ENCODE measurements around the gene PAXIP1.
"Not testable (repeated sequence)": the region's sequence is repeated elsewhere in the genome, so short reads cannot be mapped to it uniquely, and the experiment has no call there.

The PAXIP1 gene

DNA sequence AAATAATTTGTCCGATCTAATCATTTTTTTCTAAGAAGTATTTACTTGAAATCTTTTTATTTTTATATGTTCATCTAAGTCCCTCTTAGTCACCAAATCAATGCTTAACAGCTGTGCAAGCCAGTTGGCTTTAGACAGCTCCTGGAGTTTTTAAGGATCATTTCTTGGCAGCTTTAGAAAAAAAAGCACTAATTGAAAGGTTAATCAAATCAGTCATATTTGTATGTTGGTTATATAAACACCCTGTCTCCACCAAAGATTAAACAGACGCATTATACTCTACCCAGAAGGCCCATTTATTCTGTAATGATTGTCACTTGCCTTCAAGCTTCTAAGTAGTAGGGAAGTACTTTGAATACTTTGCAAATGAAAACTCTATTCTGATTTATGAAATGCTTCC lies 60.2 kb downstream of the PAXIP1 start:
- DNase-seq = no peak

DNA sequence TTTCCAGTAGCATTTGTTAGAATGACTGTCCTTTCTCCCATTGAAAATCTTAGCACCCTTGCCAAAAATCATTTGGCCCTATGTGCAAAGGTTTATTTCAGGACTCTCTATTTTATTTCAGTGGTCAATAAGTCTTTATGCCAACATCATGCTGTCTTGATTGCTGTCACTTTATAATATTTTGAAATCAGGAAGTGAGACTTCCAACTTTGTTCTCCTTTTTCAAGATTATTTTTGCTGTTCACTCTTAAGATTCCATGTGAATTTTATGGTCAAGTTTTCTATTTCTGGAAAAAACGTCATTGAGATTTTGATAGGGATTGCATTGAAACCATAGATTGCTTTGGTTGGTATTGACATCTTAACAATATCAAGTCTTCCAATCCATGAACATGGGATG lies 65.1 kb downstream of the PAXIP1 start:
- no peak for DNase-seq

DNA sequence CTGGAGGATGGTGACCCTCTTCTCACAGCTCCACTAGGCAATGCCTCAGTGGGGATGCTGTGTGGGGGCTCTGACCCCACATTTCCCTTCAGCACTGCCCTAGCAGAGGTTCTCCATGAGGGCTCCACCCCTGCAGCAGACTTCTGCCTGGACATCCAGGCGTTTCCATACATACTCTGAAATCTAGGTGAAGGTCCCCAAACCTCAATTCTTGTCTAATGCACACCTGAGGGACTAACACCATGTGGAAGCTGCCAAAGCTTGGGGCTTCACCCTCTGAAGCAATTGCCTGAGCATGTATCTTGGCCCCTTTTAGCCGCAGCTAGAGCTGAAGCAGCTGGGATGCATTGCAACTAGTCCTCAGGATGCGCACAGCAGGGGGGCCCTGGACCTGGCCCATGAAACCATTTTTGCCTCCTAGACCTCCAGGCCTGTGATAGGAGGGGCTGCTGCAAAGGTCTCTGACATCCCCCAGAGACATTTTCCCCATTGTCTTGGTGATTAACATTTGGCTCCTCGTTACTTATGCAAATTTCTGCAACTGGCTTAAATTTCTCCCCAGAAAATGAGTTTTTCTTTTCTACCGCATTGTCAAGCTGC lies 68.5 kb downstream of the PAXIP1 start:
- DNase-seq = not testable (repeated sequence)

DNA sequence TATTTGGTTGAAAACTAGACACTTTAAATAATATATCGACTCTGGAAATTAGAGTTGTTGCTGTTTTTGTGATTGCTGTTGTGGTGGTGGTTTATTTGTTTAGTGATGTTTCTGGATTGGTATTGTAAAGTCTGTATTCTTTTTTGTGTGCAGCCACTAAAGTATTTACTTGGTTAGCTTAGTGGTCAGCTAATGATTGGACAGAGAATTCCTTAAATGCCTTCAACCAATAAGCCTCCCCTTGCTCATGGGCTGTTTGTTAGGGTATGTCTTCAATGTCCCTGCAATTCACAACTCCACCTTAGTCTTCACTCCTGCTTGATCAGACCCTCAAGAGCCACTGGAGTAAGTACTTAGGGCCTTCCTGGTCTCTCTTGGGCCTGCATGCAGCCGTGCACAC lies 71.0 kb downstream of the PAXIP1 start:
- DNase-seq = no peak

DNA sequence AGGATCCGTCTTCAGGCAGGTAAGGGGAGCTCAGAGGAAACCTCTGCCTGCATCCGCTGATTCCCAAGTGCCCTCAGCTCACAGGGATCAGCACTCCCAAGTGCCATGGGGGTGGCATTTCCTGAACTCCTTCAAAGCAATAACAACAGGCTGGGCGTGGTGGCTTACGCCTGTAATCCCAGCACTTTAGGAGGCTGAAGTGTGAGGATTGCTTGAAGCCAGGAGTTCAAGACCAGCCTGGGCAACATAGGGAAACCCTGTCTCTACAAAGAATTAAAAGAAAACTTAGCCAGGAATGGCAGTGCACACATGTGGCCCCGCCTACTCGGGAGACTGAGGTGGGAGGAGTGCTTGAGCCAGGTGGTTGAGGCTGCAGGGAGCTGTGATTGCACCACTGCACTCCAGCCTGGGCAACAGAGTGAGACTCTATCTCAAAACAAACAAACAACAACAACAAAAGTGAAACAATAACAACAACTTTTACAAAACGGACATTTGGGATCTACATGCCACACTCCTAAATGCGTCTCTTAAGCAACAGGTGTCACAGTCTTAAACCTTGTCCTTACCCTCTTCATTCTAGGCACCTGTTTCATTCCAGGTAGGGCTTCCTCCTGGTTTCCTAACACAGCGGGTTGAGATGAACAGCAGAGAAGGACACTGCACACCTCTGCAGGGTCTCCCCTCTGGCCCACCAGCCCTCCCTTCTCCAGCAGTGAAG lies 73.8 kb downstream of the PAXIP1 start:
- peak; percentile 33 for DNase-seq

DNA sequence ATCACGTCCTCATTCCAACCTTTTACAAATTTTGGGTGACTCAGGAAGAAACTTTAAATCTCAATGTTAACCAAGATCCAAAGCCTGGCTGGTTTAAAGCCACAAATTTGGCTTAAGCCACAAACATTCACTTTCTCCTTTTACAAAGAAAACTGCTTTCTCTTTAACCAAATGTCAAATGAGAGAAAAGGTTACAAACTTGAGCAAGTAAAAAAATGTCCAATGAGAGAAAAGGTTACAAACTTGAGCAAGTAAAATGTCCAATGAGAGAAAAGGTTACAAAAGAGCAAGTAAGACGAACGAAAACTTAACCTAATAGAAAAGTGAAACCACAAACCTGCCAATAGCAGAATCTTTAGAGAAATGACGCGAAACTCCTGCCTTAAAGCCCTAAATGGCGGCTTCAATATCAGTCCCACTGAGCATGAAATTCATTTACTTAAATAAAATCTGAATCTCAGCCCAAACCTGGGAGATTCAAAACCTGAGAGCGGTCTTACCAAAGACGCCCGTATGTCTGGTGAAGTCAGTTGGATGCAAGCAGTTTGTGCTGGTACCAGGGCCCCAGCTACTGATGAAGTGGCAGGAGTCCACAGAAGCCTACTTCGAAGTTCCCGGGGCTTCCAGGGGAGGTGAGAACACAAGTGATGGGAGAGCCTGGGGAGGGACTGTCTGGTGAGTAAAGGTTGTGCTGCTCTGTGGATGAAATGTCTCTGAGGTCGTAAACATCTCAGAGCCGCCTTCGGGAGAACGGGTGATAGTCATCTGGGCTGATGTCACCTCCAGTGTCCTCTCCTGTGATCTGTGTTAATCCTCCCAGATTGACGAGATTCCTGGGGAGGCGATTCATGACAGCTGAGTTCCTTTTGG lies 74.6 kb downstream of the PAXIP1 start:
- peak; percentile 87 for DNase-seq

DNA sequence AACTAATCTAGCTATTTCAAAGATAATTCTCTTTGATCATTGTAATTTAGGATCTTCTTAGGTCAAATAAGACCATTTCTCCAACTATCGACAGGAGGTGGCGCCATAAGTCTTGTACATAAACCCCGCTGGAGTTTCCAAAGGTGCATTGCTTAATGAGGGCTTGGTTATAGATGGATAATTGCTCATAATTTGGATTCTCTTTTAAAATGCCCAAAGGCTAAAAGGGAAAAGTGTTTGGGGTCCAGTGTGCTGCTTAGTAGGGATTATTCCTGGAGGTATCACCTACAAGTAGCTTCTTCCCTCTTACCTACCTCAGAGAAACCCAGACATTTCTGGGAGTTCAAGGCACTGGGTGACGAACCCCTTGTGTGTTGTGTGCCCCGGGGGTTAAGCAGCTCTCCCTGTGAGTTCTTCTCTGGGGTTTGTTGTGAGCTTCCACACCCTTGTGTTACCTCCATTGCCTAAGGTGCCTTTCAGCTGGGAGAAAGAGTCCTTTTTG lies 75.2 kb downstream of the PAXIP1 start:
- DNase-seq = peak; percentile 64

DNA sequence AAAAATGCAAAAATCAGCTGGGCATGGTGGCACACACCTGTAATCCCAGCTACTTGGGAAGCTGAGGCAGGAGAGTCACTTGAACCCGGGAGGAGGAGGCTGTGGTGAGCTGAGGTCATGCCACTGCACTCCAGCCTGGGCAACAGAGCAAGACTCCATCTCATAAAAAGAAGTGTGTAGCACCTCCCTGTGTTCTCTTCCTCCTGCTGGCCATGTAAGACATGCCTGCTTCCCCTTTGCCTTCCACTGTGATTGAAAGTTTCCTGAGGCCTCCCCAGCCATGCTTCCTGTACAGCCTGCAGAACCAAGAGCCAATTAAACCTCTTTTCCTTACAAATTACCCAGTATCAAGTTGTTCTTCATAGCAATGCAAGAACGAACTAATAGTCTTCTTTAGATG lies 80.5 kb downstream of the PAXIP1 start:
- not testable (repeated sequence) for DNase-seq

DNA sequence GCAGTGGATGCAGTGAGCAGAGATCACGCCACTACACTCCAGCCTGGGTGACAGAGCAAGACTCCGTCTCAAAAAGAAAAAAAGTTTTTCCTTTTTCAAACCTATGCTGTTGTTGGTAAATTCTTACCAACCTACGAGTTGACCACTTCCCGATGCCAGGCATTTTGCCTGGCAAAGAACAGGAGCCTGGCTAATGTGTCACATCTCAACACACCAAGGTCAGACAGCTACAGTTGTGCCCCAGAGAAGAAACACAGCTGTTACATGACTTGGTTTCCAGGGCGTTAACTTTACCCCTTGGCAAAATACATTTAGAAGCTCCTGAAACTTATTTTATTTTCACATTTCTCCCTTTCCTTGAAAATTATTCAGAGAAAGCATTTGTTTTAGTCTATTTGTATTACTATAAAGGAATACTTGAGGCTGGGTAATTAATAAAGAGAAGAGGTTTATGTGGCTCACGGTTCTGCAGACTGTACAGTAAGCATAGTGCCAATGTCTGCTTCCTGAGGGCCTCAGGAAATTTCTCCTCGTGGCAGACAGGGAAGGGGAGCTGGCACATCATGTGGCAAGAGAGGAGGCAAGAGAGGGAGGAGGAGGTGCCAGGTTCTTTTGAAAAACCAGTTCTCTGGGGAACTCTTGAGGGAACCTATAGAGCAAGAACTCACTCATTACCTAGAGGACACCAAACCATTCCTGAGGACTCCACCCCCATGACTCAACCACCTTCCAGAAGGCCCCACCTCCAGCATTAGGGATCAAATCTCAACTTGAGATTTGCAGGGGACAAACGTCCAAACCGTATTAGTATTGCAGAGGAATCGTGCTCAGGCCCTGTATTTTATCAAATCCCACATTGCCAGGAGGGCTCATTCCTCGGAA lies 83.3 kb downstream of the PAXIP1 start:
- no peak for DNase-seq

DNA sequence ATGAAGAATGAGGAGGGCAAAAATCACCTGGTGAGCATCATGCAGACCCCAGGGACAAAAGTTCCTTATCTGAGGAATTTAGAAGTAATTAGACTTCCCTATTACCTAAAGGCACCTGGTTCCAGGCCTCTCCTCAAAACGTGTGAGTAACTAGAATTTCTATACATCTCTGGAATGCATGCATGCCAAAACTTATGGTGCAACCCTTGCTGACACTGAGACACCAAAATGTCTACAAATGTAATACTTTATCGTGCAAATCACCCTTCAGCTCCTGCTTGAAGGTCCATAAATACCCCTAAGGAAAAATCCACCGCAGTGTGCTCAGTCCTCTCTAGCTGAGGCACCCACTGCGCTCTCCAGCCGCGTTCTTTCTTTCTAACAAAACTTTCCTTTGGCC lies 84.2 kb downstream of the PAXIP1 start:
- DNase-seq = no peak

DNA sequence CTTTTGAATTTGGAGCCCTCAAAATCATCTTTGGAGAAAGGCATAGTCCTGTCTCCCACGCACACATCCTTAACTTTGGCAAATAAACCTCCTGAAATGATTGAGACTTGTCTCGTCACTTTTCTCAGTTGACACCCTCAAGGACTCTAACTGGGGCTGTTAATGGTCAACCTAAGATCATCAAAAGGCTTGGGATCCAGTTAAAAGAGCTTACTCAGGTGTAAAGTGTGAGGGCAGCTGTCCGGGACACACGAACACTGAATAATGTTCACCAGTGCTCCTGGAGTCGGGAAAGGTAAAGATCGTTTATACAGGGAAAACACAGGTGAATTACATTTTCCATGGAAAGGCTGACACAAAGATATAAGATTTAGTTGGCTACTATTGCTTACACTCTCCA lies 84.7 kb downstream of the PAXIP1 start:
- no peak for DNase-seq

DNA sequence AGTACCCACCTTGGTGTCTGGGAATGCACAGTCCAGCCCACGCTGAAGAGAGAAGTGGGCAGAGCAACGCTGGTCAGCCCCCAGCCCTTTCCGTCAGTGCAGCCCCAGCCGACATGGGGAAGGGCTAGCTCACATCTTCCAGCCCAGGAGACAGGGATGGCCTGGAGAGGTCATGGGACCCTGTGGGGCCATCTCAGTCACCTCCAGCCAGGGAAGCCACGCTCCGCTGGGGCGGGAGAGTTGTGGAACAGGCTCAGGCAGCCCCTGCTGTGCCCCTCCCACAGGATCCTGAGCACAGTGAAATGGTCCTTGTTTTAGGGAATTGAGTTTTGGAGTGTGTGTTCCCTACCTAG lies 85.1 kb downstream of the PAXIP1 start:
- DNase-seq = no peak

DNA sequence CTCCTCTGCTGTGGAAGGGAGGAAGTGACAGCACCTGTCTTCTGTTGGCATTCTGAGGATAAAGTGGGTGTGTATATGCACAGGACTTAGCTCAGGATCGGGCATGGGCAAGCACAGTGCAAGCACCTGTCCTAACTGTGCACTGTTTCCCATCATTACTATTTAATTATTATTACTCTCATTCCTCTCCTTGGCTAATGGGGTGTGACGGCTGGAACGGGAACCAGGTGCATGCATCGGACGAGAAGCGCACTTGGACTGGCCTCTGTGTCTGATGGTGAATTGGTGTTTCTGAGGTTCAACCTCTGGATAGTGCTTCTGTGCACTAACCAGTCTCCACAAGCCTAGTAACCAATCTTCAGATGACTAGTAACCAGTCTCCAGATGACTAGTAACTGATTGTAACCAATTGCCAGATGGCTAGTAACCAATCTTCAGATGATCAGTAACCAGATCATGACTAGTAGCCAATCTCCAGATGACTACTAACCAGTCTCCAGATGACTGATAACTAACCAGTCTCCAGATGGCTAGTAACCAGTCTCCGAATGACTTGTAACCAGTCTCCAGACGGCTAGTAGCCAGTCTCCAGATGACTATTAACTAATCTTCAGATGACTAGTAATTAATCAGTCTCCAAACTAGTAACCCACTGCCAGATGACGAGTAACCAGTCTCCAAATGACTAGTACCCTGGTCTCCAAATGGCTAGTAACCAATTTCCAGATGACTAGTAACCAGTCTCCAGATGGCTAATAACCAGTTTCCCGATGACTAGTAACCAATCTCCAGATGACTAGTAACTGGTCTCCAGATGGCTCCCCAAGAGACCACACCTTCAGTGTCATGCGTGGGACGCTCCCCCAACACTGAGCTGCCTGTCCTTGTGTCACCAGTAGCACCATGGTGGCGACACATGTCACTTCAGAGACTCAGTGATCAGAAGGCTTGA lies 85.8 kb downstream of the PAXIP1 start:
- DNase-seq = no peak

DNA sequence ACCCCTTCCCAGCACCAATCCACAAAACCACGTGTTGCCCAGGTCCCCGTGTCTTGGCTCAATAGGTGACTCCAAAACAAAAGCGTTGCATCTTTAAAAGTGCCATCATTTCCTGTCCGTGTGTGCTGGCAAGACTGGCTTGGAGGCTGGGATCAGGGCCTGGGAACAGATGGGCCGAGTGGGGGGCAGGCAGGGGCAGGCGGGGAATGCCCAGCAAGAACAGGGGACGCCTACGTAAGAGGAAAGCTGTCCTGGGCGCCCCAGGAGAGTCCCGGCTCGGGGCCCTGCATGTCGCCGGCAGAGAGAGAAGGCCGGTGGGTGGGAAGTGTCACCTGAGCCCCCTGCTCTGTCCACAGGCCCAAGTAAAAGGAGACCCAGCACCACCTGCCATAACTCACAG lies 86.5 kb downstream of the PAXIP1 start:
- no peak for DNase-seq

DNA sequence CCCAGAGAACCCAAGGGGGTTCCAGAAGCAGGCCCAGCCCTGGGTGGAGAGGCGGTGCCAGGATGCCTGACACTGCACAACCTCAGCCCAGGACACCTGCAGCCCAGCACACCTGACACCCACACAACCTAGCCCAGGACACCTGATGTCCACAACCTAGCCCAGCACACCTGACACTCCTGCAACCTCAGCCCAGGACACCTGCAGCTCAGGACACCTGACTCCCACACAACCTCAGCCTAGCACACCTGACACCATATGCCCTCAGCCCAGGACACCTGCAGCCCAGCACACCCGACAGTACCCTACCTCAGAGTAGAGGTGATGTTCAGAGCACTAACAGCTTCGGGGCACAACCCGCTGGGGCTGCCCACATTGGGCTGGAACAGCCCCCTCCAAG lies 87.3 kb downstream of the PAXIP1 start:
- DNase-seq = no peak

DNA sequence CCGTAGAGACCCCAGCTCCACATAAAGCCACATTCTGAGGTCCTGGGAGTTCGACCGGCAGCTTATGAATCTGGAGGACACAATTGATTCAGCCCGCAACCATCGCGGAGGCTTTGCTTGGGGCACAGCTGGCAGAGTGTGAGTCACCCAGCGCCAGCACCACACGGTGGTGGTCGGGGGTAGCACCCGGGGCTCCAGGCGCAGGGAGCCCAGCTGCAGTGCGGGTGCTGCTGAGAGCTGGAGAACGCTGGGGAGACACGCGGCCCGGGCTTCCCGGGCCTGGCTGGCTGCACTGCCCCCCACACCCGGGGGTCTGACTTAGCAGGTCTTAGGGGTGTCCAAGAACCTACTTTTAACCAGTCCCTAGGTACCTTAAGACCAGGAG lies 87.9 kb downstream of the PAXIP1 start:
- DNase-seq = no peak

DNA sequence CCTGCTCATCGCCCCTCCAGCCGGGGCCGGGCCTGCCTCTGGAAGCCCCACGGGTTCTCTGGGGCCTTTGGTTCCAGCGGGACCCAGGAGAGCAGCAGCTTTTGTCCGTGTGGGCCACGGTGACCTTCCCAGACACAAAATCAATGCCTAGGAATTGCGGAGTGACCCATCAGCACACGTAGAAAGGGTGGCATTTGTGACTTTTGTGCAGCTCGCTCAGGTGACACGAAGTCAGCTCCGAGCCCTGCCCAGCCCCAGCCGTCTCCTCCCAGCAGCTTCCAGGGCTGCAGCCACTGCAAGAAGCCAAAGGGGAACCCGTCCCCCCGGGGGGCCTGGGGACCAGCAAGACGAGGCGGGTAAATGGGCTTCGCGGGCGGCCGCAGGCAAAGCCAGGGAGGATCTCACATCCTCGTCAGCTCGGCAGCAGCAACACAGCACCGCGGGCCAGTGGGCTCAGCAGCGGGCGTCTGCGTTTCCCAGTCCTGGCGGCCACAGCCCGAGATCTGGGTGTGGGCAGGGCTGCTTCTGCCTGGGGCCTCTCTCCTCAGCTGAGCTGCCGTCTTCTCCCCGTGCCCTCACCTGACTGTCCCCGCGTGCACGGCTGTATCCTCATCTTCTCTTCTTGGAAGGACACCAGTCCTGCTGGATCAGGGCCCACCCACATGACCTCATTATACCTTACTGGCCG lies 88.5 kb downstream of the PAXIP1 start:
- no peak for DNase-seq

DNA sequence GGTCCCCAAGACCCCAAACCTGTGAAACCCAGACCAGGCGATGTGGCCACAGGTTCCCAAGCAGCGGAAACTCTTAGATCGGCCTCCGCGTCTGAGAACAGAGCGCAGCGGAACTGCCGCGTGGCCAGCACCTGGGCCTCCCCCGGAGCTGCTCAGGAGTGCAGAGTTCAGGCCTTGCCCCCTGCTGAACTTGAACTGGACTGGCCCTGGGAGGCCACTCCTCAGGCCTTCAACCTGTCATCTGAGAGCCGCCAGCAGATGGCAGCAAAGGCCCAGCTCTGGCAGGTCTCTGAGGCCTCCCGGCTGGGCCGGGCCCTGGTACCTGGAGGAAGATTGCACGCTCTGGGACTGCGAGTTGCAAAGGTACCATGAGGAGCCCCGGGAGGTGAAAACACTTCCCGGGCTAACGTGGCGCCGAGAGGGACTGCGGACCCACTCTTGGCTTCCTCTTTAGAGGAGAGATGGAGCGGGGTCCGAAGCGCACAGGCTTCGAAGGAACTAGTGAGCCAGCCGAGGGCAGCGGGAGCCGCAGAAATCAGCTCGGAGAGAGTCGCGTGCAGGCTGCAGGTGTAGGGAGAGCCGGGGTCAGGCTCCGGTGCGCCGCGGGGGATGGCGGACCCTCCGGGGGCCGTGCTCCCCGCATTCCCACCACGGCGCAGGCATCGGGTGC lies 89.2 kb downstream of the PAXIP1 start:
- peak; percentile 10 for DNase-seq

DNA sequence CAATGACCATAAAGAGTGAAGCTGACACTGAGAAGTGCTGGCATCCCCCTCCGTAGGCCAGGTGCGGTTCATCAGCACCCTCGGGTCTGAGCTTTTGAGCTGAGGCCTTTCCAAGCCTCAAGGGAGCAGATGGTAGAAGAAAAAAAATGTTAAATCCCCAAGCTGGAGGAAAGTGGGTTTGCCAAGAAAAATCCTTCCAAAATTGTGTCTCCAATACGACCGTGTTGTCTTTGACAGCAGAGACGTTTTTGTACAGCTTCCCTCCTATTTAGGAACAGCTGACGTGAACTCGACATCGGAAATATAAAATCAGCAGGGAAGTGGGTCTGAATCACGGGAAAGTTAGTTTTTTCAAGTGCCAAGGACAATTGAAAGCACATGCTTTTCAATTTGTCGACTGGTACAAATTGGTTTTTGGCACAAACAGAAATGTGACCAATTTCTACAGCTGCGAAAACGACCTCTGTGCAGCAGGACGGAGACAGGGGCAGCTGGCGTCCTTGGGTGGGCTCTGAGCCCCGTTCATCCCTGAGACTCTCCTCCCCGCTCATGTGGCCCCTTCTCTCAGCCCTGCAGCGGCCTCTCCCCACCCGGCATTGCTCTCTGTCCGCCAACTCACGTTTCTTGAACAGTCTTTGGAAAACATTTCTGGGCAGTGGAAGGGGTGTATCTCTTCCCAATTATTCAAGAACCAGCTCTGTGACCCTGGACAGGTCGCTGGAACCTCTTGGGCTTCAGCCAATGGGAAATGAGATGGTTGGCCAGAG lies 89.9 kb downstream of the PAXIP1 start:
- DNase-seq = no peak

Measured in DMS153 (cell line).